ENCODE measurements around the gene UBE2E2. TPM values are rescaled to one million over a fixed set of nuclear protein-coding genes. Genes with fewer than 3 reads are reported as not detected.

UBE2E2 gene
- polyA plus RNA-seq, 1 experiment, result 41.9 TPM

GRCh38 chr3:23461069-23461468, 257.9 kb downstream of the UBE2E2 start:
- no peak for TF ChIP-seq CTCF (IDR thresholded peaks at IDR 0.05; ENCODE audit: insufficient read depth, low read depth, low read length)
- DNase-seq (ENCODE audit: low read depth), result no peak
- POLR2A ChIA-PET, result no interaction called here

GRCh38 chr3:23463791-23464190, 260.7 kb downstream of the UBE2E2 start:
- CTCF ChIA-PET, result no interaction called here
- Histone ChIP-seq H3K27me3 (ENCODE audit: control insufficient read depth, insufficient read depth, low read length) (no peaks in the 10 kb centered on the region), H3K4me3 (ENCODE audit: low read depth, low read length) (no peak overlapping the region), H3K36me3 (ENCODE audit: control insufficient read depth, insufficient read depth, low read length) (no peaks in the 10 kb centered on the region)
- POLR2A ChIA-PET, result no interaction called here
- no peak for DNase-seq (ENCODE audit: low read depth)
- TF ChIP-seq CTCF (IDR thresholded peaks at IDR 0.05; ENCODE audit: insufficient read depth, low read depth, low read length), result no peak

More at GRCh38 chr3:23461069-23461468, 257.9 kb downstream of the UBE2E2 start:
- Histone ChIP-seq H3K4me3 (ENCODE audit: low read depth, low read length) (no peak overlapping the region), H3K27me3 (ENCODE audit: control insufficient read depth, insufficient read depth, low read length) (no peaks in the 10 kb centered on the region), H3K36me3 (ENCODE audit: control insufficient read depth, insufficient read depth, low read length) (no peaks in the 10 kb centered on the region)
- CTCF ChIA-PET, result interaction anchor here (0.6 kb wide), 1 partner anchor 44 kb away, joined by 3 read pairs; no protein-coding TSS in a partner anchor

GRCh38 chr3:23465569-23465968, 262.4 kb downstream of the UBE2E2 start:
- H3K27me3 ChIP-seq (ENCODE audit: control insufficient read depth, insufficient read depth, low read length), result no peaks in the 10 kb centered on the region
- no peak overlapping the region for H3K4me3 ChIP-seq (ENCODE audit: low read depth, low read length)
- TF ChIP-seq CTCF (IDR thresholded peaks at IDR 0.05; ENCODE audit: insufficient read depth, low read depth, low read length), result no peak
- ChIA-PET CTCF (interaction anchor here (1.4 kb wide), 1 partner anchor 88 kb away, joined by 3 read pairs; no protein-coding TSS in a partner anchor), POLR2A (interaction anchor here (0.5 kb wide), 1 partner anchor 161 kb away, joined by 3 read pairs; no protein-coding TSS in a partner anchor)
- DNase-seq (ENCODE audit: low read depth), result no peak
- H3K36me3 ChIP-seq (ENCODE audit: control insufficient read depth, insufficient read depth, low read length), result no peaks in the 10 kb centered on the region

GRCh38 chr3:23468203-23468602, 265.1 kb downstream of the UBE2E2 start:
- no peaks in the 10 kb centered on the region for H3K36me3 ChIP-seq (ENCODE audit: control insufficient read depth, insufficient read depth, low read length)
- TF ChIP-seq CTCF (IDR thresholded peaks at IDR 0.05; ENCODE audit: insufficient read depth, low read depth, low read length), result no peak
- CTCF ChIA-PET, result no interaction called here
- no peaks in the 10 kb centered on the region for H3K27me3 ChIP-seq (ENCODE audit: control insufficient read depth, insufficient read depth, low read length)
- POLR2A ChIA-PET, result no interaction called here
- no peak overlapping the region for H3K4me3 ChIP-seq (ENCODE audit: low read depth, low read length)
- no peak for DNase-seq (ENCODE audit: low read depth)

- no peak for TF ChIP-seq CTCF (IDR thresholded peaks at IDR 0.05; ENCODE audit: insufficient read depth, low read depth, low read length)
- Histone ChIP-seq H3K36me3 (ENCODE audit: control insufficient read depth, insufficient read depth, low read length) (peaks cover 1% of the 10 kb centered on the region; the same call in 1 of the 2 replicates), H3K4me3 (ENCODE audit: low read depth, low read length) (no peak overlapping the region), H3K27me3 (ENCODE audit: control insufficient read depth, insufficient read depth, low read length) (no peaks in the 10 kb centered on the region)
- no peak for DNase-seq (ENCODE audit: low read depth)
- ChIA-PET POLR2A (no interaction called here), CTCF (interaction anchor here (1.6 kb wide), 1 partner anchor 9 kb away, joined by 4 read pairs; no protein-coding TSS in a partner anchor)
Measured at GRCh38 chr3:23474580-23475357, 271.6 kb downstream of the UBE2E2 start.
